Measurements from ENCODE around the gene IL15RA.
"Not testable (repeated sequence)": the region's sequence is repeated elsewhere in the genome, so short reads cannot be mapped to it uniquely, and the experiment has no call there.

The IL15RA gene

DNA sequence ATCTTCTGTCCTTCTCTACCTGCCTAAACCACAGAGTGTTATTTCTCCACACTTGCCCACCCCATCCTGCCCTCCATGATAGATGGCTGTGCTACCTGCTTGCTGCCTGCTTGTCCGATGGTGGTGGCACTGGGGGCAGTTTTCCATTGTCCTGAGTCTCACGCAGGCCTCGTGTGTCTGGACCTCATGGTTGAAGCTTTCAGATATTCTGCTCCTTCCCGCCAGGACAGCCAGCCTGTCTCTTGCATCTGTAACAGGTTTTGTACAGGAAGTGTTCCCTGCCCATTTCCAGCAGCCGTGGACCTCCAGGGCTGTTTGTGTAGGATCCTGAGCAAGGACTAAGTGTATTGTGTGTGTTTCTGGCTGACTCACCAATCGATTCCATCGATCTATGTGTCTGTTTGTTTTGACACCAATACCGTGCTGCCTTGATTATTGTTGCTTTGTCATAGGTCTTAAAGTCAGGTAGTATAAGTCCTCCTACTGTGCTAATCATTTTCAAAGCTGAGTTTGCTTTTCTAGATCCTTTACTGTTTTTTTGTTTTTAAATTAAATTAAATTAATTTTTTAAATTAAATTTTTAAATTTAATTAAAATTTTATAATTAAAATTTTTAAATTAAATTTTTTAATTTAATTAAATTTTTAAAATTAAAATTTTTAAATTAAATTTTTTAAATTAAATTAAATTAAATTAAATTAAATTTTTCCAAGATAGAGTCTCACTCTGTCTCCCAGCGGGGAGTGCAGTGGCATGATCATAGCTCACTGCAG is 8.5 kb downstream of the IL15RA start:
- no peak for ATAC-seq

DNA sequence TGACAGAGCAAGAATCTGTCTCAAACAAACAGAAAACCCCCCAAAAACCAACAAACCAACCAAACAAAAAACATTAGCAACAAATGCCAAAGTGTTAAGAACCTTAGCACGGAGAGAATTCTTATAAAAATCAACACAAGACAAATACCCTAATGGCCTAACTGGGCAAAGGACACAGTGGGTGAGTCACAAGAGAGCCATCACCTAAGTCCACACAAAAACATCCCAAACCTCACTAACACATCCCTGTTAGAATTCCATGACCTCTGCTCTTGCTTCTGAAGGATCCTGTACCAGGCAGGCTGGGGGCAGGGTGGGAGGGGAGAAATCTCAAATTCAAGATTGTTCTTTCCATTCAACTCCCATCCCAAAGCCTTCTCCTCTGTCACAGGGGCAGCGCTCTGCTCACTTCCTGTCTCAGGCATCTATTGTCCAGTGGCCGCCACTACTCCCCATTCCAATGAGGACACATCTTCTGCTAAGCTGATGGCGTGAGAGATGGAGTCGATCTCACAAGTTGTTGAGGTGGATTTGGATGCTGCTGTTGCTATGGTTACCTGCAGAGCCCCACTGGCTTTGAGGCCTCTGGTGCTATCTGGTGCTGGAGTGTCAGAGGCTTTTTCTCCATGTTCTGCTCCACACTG is 9.2 kb downstream of the IL15RA start:
- ATAC-seq: no peak

DNA sequence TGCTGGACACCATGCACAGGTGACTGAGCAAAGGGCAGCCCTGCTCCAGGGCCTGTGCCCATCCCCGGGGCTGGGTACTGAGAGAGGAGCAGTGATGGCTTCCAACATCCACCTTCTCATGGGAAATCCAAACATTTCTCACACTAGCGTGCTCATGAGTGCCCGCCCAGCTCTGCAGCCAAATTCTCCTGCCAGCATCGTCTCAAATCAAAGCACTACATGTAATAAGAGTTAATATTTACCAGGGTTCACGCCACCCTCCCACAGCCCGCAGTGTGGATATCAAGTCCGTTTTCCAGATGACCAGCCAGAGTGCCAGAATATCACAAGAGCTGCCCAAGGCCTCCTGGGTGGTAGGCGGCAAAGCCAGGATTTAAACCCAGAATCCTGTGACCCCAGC is 12.1 kb downstream of the IL15RA start:
- no peak for ATAC-seq

DNA sequence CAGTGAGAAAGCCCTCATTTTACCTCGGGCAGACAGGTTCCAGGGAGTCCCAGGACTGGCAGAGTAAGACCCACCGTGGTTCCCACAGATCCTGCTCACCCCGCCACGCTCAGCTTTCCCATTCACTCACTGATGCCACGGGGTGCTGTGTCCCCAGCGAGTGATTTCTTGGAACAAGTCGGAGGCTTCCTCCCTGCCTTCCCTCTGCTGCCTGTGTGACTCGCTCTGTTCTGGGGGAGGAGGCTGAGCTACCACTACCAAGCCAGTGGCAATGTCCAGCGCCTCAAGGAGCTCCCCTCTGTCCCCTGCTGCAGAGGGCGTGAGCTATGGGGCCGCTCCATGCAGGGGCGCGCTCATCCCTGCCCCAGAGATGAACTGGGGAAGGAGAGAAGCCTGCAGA is 12.6 kb downstream of the IL15RA start:
- no peak for ATAC-seq

DNA sequence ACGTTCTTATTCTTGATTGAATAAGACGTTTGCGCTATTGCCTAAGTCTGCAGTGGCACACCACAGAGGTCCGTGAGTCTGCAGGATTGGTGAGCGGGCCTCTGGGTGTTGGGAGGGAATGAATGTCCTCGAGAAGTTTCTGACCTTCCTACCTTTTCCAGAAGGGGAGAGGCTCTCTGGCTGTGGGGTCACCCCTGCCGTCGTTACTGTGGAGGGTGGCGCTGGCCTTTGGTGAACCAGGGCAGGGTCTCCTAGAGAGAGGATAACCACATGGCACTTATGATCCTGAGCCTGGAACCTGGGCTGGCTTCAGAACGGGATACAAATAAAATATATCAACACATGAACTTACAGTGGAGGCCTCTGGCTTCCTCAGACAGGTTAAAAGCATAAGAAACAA is 13.8 kb downstream of the IL15RA start:
- ATAC-seq: no peak

DNA sequence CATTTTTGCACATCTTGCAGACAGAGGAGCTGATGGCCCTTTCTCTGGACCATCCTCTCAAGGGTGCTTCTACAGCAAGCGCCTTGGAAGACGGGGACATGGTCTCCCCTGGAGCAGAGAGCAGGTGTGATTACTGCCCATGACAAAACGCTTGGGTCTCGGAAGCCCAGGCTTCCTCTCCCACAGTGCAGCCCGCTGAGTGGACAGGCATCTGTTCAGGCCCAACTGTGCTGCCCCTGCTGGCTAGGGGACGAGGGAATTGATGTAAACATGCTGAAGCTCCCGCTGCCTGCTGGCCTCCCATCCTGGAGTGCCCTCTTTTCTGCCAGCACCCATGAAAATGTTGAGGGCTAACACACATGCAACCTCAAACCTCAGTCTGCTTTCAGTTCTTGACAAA is 14.3 kb downstream of the IL15RA start:
- ATAC-seq: no peak

DNA sequence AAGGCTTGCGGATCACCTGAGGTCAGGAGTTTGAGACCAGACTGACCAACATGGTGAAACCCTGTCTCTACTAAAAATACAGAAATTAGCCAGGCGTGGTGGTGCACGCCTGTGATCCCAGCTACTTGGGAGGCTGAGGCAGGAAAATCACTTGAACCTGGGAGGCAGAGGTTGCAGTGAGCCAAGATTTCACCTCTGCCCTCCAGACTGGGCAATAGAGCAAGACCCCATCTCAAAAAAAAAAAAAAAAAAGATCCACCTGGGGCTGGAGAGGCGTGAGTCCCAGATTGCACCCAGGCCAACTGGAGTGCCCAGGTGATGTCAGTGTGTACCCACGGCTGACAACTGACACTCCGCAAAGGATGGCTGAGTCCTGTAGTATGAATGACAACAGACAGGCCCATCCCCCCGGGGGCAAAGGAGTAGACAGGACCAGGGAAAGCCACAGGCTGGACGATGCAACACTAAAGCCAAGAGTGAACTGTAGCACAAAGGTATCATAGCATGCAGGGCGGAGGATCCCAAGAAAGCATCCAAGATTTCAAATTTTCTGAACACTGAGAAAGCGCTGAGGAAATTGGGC is 14.9 kb downstream of the IL15RA start:
- ATAC-seq: not testable (repeated sequence)

DNA sequence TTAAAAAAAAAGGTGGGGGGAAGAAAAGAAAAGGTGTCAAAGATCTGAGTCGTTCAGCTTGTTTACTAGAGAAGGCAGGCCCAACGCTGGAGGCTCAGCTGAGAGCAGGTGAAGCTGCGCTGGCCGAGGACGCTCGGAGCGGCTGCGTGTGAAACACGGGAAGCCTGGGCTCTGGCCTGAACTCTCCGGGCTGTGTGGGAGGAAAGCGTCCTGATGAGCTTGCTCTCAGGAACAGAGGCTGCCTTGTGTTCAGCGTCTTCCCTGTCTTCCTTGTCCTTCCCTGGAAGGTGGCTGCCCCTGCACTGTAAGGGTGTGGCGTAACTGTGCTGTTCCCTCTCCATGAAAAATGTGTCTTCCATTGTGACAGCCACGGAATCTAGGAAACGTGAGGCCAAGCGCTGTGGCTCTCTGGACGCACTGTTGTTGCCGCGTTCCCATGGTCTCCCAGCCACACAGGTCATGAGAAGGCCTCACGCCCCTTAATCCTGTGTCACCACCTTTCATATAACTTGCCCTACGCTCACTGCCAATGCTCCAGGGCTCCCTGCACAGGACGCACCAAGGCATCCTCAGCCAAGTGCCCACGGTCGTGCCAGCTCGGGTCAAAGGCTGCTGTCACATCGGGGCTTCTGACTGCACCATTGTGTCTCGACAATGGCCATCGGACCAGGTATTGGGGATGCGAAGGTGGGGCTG is 15.8 kb downstream of the IL15RA start:
- no peak for ATAC-seq

DNA sequence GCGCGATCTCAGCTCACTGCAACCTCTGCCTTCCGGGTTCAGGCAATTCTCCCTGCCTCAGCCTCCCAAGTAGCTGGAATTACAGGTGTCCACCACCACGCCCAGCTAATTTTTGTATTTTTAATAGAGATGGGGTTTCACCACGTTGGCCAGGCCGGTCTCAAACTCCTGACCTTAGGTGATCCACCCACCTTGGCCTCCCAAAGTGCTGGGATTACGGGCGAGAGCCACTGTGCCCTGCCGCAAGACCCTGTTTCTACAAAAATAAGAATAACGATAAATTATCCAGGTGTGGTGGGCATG is 16.4 kb downstream of the IL15RA start:
- not testable (repeated sequence) for ATAC-seq

DNA sequence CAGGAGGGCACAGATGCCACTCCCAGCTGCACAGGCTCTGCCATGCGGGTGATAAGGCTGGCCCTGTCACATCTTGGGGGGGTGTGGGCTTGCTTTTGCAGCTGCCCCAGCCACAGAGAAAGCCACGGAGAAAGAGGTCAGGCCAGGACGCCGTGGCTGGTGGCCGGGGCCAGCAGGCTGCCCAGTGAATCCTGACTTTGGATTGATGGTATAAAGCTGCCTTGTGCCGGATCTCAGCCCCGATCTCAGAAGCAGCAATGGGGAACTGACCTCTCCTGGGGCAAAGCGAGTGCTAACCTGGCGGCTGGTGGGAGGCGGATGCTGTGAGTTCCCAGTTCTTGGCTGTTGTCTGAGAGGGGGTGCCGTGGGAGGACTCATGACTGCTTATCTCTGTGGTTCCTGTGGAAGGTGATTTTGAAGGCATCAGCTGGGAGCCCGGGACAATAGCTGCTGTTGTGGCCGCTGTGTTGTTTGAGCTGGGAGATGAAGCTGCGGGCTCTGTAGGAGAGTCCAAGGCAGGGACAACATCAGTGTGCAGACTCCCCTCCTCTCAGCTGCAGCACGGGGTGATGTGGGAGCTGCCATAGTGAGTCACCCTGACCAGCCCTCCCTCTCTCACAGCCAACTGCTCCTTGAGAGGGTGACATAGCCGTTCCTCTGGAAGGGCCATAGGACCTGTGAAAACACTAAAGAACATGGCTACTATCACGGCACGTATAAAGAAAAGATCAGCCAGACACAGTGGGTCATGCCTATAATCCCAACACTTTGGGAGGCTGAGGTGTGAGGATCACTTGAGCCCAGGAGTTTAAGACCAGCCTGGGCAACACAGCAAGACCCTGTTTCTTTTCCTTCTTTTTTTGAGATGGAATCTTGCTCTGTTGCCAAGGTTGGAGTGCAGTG is 17.0 kb downstream of the IL15RA start:
- ATAC-seq: no peak

DNA sequence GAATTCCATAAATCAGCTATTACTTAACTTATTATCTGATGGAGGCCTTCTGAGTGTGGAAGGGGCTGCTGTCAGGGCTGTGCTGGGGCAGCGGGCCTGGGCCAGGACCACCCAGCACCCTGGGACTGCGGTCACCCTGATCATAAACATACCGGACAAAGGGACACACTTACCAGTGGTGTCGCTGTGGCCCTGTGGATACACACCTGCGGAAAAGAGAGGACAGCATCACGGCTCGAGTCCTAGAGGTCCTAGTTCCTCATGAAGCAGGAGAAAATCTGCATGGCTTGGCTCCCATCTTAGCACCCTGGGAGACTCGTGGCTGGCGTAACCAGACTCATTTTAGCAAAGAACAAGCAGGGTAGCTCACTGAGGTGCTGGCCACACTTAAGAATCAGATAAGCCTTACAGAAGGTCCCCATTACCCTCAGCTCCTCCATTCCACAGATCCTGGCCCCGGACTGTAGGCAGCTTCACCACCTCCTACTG is 17.7 kb downstream of the IL15RA start:
- no peak for ATAC-seq

DNA sequence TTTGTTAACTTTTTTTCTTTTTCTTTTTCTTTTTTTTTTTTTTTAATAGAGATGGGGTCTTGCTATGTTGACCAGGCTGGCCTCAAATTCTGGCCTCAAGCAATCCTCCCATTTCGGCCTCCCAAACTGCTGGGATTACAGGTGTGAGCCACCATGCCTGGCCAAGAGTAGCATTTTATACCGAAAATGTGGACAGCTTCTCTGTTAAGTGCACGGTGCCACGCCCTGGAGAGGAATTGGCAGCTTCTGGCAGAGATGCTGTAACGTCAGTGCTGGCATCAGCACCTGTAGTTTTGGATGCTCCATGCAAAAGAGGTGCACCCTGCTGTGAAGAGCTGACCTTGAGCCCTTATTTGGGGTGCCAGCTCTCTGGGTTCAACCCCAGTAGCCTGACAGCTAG is 18.2 kb downstream of the IL15RA start:
- ATAC-seq: no peak

DNA sequence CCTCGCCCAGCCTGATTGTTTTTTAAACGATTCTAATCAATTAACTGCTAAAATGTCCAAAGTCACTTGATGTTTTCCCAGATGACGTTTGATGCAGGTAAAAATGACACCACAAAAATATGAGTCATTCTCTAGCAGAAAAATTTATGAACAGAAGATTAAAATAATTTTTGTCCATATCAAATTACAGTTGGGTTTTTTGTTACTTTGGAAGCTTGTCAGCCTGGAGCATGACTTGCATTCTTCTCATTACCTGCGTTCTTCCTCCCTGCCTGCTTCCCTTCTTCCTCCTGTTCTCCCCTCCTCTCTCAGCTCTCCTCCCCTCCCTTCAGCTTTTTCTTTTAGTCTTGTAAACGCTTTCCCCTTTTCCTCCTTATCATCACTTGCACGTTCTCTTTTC is 18.7 kb downstream of the IL15RA start:
- no peak for ATAC-seq

DNA sequence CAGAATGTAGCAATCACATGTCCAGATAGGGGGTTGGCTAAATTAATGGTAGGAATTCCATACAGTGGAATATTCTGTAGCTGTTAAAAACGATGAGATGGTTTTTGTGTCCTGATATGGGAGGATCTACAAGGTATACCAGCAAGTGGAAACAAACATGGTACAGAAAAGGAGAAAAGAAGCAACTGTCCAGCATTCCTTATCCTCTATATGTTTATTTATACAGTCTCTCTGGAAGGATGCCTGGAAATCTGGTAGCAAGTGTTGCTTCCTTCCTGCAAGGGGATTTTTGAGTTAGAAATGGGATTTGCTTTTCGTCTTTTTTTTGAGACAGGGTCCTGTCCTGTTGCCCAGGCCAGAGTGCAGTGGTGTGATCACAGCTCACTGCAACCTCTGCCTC is 19.3 kb downstream of the IL15RA start:
- ATAC-seq: no peak

DNA sequence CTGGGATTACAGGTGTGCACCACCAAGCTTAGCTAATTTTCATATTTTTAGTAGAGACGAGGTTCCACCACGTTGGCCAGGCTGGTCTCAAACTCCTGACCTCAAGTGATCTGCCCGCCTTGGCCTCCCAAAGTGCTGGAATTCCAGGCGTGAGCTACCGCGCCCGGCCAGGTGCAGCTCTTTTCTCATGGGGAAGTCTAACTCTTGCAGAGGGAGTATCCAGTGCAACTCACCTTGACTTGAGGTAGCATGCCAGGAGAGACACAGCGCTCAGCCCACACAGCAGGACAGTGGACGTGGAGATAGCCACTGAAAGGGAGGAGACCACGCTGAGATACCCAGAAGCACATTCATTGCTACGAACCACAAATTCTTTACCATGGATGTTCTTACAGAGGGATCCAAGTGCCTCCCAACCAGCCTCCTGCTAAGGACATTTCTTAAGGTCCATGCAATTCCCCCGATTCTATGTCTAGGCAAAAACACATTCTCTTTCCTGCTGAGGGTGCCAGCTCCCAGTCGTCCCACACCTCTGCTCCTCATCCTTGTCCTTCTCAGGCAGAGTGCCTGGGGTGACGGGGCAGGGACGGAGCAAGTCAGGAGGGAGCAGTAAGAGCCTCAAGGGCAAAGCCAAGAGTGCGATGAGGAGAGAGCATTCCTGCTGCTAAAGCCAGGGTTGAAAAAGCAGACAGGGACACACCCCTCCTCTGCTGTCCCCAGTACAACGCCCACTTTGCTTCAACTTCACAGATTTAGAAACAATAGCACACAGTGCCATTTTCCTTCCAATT is 21.0 kb downstream of the IL15RA start:
- ATAC-seq: no peak

DNA sequence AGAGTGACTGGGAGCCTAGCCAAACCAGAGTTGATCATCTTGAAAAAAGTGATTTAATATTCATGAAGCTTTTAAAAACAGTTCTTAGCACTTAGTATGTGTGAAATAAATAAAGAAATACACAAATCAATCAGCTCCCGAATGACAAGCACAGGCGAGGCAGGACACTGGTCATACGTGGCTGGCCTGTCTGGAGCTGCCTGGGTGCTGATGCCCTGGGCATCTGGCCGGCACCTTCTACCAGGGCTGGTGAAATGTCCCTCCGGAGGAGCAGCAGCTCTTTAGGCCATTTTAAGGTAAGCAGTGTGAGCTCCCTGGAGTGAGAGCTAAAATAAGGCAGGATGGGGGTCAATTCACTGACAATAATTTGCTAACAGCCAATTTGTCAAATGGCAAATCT is 23.7 kb downstream of the IL15RA start:
- ATAC-seq: no peak

DNA sequence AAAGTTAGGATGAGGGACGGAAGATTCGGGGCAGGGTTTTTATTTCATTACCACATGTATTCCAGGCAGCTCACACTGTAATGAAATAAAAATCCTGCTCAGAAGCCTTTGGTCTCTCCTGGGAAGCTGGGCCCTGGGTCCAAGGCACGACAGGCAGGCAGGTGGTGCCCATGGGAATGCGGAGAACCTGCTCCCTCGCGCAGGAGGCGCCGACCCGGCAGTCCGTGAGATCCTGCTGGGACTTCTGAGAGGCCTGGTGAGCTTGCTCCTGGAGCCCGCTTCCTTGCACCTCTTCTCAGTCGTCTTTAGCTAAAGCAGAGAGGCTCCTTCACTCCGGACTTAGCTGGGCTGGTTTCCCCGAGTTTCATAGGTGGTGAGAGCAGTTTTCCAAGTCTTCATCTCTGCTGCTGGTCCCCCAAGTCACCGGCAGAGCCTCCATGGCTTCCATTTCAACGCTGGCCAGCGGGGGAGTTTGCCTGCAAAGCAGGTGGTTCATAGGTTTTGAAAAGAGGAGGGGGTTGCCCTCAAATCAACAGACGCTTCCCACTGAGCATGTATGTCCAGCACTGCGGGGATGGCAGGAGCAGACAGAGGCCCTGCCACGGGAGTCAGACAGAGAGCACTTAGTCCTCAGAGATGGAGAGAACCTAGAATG is 24.5 kb downstream of the IL15RA start:
- no peak for ATAC-seq

DNA sequence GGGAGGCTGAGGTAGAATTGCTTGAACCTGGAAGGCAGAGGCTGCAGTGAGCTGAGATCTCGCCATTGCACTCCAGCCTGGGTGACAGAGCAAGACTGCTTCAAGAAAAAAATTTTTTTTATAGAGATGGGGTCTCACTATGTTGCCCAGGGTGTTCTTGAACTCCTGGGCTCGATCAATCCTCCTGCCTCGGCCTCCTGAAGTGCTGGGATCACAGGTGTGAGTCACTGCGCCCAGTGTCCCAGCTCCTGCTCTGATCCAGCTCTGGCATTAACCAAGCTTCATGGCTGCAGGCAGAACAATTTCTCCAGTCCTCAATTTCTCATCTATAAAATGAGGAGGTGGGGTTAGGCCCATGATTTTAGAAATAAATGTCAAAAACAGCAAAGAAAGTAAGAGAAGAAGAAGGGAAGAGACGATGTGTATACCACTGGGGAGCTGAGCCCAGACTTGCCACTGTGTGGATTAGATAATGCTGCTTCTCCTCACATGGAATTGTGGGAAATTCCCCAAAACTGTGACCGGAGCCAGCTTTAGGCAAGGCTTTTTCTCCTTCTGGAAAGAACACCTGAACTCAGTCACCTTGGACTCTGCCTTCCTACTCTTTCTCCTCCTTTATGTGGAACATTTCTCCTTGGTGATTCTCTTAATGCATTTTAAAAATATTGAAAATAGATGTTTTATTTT is 25.5 kb downstream of the IL15RA start:
- ATAC-seq: no peak

DNA sequence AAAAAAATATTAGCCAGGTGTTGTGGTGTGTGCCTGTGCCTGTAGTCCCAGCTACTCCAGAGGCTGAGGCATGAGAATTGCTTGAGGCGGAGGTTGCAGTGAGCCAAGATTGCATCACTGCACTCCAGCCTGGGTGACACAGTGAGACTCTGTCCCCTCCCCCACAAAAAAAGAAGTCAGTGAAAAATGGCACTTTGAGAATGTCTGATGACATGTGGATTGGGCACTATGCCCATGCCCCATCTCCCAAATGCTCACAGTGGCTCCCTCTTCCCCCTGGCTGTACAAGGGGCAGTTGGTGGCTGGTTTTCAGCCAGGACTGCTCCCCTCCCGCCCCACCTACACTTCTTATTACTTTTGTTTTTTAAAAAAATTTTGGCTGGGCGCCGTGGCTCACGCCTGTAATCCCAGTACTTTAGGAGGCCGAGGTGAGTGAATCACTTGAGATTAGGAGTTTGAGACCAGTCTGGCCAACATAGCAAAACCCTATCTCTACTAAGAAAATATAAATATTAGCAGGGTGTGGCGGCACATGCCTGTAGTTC is 26.1 kb downstream of the IL15RA start:
- ATAC-seq: no peak

Data from activated CD4-positive, CD25-positive, alpha-beta regulatory T cell treated with anti-CD3 and anti-CD28 coated beads, Interleukin-2, amount 50 U/mL, for 24 hours (primary cell).